Effector memory CD4-positive, alpha-beta T cell (primary cell): Measurements from ENCODE around the gene P2RY11.

Experiments used
- DNase-seq, 3 donors: peaks; one replicate each; pipeline ENCODE4 v3.0.0-alpha.2; 2020
- H3K27ac ChIP-seq: 2 replicates; pipeline ENCODE4 v1.7.0; 2013; ENCODE audit warnings: mild to moderate bottlenecking, low read length, moderate library complexity; ENCODE audit not compliant: insufficient read depth, poor library complexity, severe bottlenecking
- H3K27me3 ChIP-seq: replicated peaks from 2 replicates; pipeline ENCODE4 v1.7.0; 2013; ENCODE audit warnings: mild to moderate bottlenecking, low read length; ENCODE audit not compliant: insufficient read depth, control insufficient read depth, poor library complexity, severe bottlenecking
- H3K36me3 ChIP-seq: 2 replicates; pipeline ENCODE4 v1.7.0; 2013; ENCODE audit warnings: mild to moderate bottlenecking, low read length, moderate library complexity; ENCODE audit not compliant: control insufficient read depth, insufficient read depth
- H3K4me1 ChIP-seq: 2 replicates; pipeline ENCODE4 v1.7.0; 2013; ENCODE audit warnings: low read length, mild to moderate bottlenecking; ENCODE audit not compliant: control insufficient read depth, insufficient read depth, poor library complexity, severe bottlenecking
- H3K4me3 ChIP-seq: 2 replicates; pipeline ENCODE4 v1.7.0; 2013; ENCODE audit warnings: low read length, low read depth, mild to moderate bottlenecking; ENCODE audit not compliant: insufficient read depth, poor library complexity, severe bottlenecking
- H3K9me3 ChIP-seq: 2 replicates; pipeline ENCODE4 v1.7.0; 2013; ENCODE audit warnings: mild to moderate bottlenecking, low read length, moderate library complexity; ENCODE audit not compliant: control insufficient read depth

P2RY11 gene

GRCh38 chr19:10092648-10093294, 18.7 kb upstream of the P2RY11 start:
- Histone ChIP-seq H3K36me3 (peaks cover 29% of the 10 kb centered on the region), H3K4me3 (no peak overlapping the region), H3K27me3 (no peaks in the 10 kb centered on the region), H3K4me1 (no peaks in the 10 kb centered on the region), H3K9me3 (no peaks in the 10 kb centered on the region), H3K27ac (no peak overlapping the region)
- DNase-seq, result no peak

DNA sequence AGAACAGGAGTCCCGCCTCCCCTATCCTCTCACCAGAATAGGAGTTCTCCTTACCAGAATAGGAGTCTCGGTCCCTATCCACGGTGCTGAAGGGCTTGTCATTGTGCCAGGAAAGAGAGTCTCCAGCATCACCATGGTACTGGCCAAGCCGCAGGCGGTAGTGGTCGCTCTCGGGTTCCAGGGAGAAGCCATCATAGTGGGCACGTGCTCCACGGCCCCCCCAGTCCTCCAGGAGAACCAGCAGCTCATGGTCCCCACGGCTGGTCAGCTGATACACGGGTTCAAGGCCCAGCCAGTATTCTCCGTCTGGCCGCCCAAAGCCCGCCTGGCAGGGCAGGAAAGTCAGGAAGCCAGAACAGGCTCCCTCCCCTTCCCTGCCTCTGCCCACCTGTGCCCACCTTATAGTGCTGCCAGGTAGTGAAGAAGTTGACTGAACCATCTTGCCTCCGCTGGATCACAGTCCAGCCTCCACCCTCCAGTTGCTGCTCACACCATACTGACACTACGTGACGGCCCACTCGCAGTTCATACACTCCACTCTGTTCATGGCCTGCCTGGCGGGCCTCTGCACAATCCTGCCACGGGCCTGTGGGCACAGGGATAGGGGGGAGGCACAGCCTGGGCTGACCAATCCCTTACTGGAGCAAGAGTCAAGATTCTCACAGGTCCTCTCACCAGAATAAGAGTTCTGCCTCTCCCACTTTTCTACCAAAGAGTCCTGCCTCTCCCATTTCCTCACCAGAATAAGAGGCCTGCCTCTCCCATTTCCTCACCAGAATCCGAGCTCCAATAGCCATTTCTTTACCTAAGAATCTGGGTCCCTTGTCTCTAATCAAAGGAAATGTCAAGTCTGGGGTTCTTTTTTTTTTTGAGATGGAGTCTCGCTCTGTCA, 18.0 kb upstream of the P2RY11 start:
- H3K27ac ChIP-seq, result no peak overlapping the region
- no peaks in the 10 kb centered on the region for H3K27me3 ChIP-seq
- peaks cover 29% of the 10 kb centered on the region for H3K36me3 ChIP-seq
- H3K9me3 ChIP-seq, result no peaks in the 10 kb centered on the region
- no peak overlapping the region for H3K4me3 ChIP-seq
- H3K4me1 ChIP-seq, result no peaks in the 10 kb centered on the region
- no peak for DNase-seq

DNA sequence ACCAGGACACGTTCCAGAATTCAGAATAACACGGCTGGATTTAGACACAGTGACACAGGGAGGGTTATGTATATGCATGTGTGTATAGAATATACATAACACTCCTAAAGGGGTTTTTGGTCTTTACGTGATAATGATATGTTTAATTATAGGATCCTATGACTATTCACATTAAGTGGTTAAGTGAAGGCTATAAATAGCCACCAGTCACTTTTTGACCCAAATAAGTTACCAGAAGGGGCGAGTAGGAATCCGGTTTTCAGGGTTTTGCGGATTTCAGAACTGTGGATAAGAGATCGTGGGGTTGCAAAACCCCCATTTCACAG, 15.9 kb upstream of the P2RY11 start:
- no peak for DNase-seq
- Histone ChIP-seq H3K27me3 (no peaks in the 10 kb centered on the region), H3K9me3 (no peaks in the 10 kb centered on the region), H3K4me1 (peaks cover 7% of the 10 kb centered on the region), H3K36me3 (peaks cover 21% of the 10 kb centered on the region), H3K4me3 (no peak overlapping the region), H3K27ac (no peak overlapping the region)

DNA sequence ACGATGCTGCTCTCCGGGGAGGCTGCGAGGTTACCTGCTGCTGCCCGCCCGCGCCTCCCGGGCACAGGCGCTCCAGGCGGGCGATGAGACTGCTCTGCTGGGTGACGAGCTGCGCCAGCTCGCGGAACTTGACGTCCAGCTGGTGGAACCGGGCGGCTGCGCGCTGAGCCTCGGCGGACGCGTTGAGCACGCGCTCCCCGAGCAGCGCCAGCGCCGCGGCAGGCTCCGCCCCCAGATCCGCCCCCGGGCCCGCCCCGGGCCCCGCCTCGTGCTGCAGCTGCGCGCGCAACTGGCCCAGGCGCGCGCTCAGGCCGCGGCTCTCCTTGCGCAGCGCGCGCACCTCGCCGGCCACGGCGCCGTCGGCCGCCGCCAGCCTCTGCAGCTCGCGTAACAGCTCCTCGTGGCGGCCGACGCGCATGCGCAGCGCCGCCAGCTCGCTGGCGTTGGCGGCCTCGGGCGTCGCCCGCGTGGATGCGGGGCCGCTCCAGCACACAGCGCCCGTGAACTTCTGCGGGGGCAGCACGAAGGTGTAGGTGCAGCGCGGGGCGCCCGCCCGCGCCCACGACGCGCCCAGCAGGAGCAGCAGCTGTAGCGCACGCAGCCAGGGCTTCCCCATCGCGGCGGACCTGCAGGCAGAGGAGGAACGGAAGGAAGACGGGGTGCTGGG, 15.4 kb upstream of the P2RY11 start:
- DNase-seq, result peak; percentile 80 to 87 (median 86)
- Histone ChIP-seq H3K4me3 (peak overlapping the region; percentile 16), H3K27me3 (no peaks in the 10 kb centered on the region)

DNA sequence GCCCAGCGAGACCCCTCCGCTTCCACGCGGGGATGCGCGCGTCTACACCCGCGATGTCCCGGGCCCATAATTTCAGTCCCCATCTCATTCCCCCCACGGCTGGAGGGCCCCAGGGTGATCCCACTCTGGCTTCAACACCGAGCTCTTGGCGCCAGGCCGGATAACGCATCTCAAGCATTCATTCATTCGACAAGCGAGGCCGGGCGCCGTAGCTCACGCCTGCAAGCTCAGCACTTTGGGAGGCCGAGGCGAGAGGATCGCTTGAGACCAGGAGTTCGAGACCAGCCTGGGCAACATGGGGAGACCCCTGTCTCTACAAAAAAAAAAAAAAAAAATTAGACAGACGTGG, 14.9 kb upstream of the P2RY11 start:
- DNase-seq, result no peak
- H3K4me3 ChIP-seq, result peak overlapping the region; percentile 16
- no peaks in the 10 kb centered on the region for H3K27me3 ChIP-seq
- peak overlapping the region; percentile 47 for H3K27ac ChIP-seq
- H3K9me3 ChIP-seq, result no peaks in the 10 kb centered on the region
- peaks cover 7% of the 10 kb centered on the region for H3K4me1 ChIP-seq
- H3K36me3 ChIP-seq, result peaks cover 16% of the 10 kb centered on the region

More for the DNA sequence above, 15.4 kb upstream of the P2RY11 start:
- Histone ChIP-seq H3K9me3 (no peaks in the 10 kb centered on the region), H3K4me1 (peaks cover 7% of the 10 kb centered on the region), H3K36me3 (peaks cover 21% of the 10 kb centered on the region), H3K27ac (peak overlapping the region; percentile 47)

GRCh38 chr19:10100163-10100785, 11.2 kb upstream of the P2RY11 start:
- Histone ChIP-seq H3K4me3 (no peak overlapping the region), H3K9me3 (no peaks in the 10 kb centered on the region), H3K36me3 (no peaks in the 10 kb centered on the region), H3K27me3 (no peaks in the 10 kb centered on the region), H3K4me1 (peaks cover 31% of the 10 kb centered on the region), H3K27ac (no peak overlapping the region)
- DNase-seq, result no peak

GRCh38 chr19:10102787-10103236, 8.7 kb upstream of the P2RY11 start:
- DNase-seq, result no peak
- H3K4me1 ChIP-seq, result peaks cover 55% of the 10 kb centered on the region
- no peak overlapping the region for H3K4me3 ChIP-seq
- peak overlapping the region; percentile 74 for H3K27ac ChIP-seq
- no peaks in the 10 kb centered on the region for H3K27me3 ChIP-seq
- peaks cover 4% of the 10 kb centered on the region for H3K36me3 ChIP-seq
- H3K9me3 ChIP-seq, result no peaks in the 10 kb centered on the region

- Histone ChIP-seq H3K4me3 (no peak overlapping the region), H3K36me3 (peaks cover 16% of the 10 kb centered on the region), H3K9me3 (no peaks in the 10 kb centered on the region), H3K27me3 (no peaks in the 10 kb centered on the region), H3K27ac (peak overlapping the region; percentile 94), H3K4me1 (peaks cover 55% of the 10 kb centered on the region)
- no peak for DNase-seq
These were observed 7.4 kb upstream of the P2RY11 start for GRCh38 chr19:10104130-10104513.

- Histone ChIP-seq H3K27me3 (no peaks in the 10 kb centered on the region), H3K36me3 (peaks cover 24% of the 10 kb centered on the region), H3K4me1 (peaks cover 52% of the 10 kb centered on the region), H3K9me3 (no peaks in the 10 kb centered on the region), H3K4me3 (no peak overlapping the region), H3K27ac (peak overlapping the region; percentile 94)
- peak; percentile 75 to 82 (median 80) for DNase-seq
These were observed 6.6 kb upstream of the P2RY11 start for GRCh38 chr19:10104665-10105508.
